Astrocyte (in vitro differentiated cells and primary cell): ENCODE results near the gene FAM8A1. TPM values are rescaled to one million over a fixed set of nuclear protein-coding genes. Genes with fewer than 3 reads are reported as not detected.

Experiments used
- DNase-seq: peaks from one replicate; pipeline ENCODE4 v3.0.0-alpha.2; 2010; ENCODE audit warnings: low read depth
- FAIRE-seq: peaks from 2 replicates; lab custom pipeline; 2011; peaks lifted over from hg19 to GRCh38; lab: Jason Lieb, UNC
- H2AFZ ChIP-seq: 2 replicates; pipeline ENCODE4 v1.6.0; 2012; ENCODE audit warnings: low read depth, low read length, inconsistent platforms
- H3K27ac ChIP-seq: 2 replicates; pipeline ENCODE4 v1.5.1; 2011; ENCODE audit warnings: low read depth, low read length, inconsistent platforms
- H3K27me3 ChIP-seq: 2 replicates; pipeline ENCODE4 v1.6.0; 2011; ENCODE audit warnings: low read length, inconsistent platforms; ENCODE audit not compliant: insufficient read depth
- H3K36me3 ChIP-seq: 2 replicates; pipeline ENCODE4 v1.5.1; 2011; ENCODE audit warnings: low read length, inconsistent platforms; ENCODE audit not compliant: insufficient read depth
- H3K4me1 ChIP-seq: 2 replicates; pipeline ENCODE4 v1.5.1; 2011; ENCODE audit warnings: low read length, inconsistent platforms; ENCODE audit not compliant: insufficient read depth
- H3K4me2 ChIP-seq: 2 replicates; pipeline ENCODE4 v1.6.0; 2012; ENCODE audit warnings: low read length, inconsistent platforms
- H3K4me3 ChIP-seq: 2 replicates; pipeline ENCODE4 v1.5.1; 2011; ENCODE audit warnings: low read depth, mild to moderate bottlenecking, low read length, inconsistent platforms; ENCODE audit not compliant: insufficient read depth
- H3K79me2 ChIP-seq: 2 replicates; pipeline ENCODE4 v1.6.0; 2012; ENCODE audit warnings: mild to moderate bottlenecking, low read length, inconsistent platforms; ENCODE audit not compliant: insufficient read depth
- H3K9ac ChIP-seq: 2 replicates; pipeline ENCODE4 v1.6.0; 2012; ENCODE audit warnings: mild to moderate bottlenecking, low read length, inconsistent platforms
- H3K9me3 ChIP-seq: 2 replicates; pipeline ENCODE4 v1.5.1; 2012; ENCODE audit warnings: low read depth, mild to moderate bottlenecking, low read length, inconsistent platforms; ENCODE audit not compliant: insufficient read depth
- H4K20me1 ChIP-seq: 2 replicates; pipeline ENCODE4 v1.6.0; 2012; ENCODE audit warnings: low read length, inconsistent platforms; ENCODE audit not compliant: insufficient read depth
- H3K27ac Mint-ChIP-seq: one replicate; pipeline ENCODE4 v1.8.0; 2021; ENCODE audit warnings: mild to moderate bottlenecking, mixed read lengths; ENCODE audit not compliant: unreplicated experiment
- H3K27me3 Mint-ChIP-seq: one replicate; pipeline ENCODE4 v1.8.0; 2021; ENCODE audit warnings: low read depth, mixed read lengths; ENCODE audit not compliant: unreplicated experiment
- H3K36me3 Mint-ChIP-seq: one replicate; pipeline ENCODE4 v1.8.0; 2021; ENCODE audit warnings: low read depth, mixed read lengths; ENCODE audit not compliant: unreplicated experiment
- H3K4me1 Mint-ChIP-seq: one replicate; pipeline ENCODE4 v1.8.0; 2021; ENCODE audit warnings: low read depth, mixed read lengths; ENCODE audit not compliant: unreplicated experiment
- H3K4me3 Mint-ChIP-seq: one replicate; pipeline ENCODE4 v1.8.0; 2021; ENCODE audit warnings: mild to moderate bottlenecking, moderate library complexity, mixed read lengths; ENCODE audit not compliant: unreplicated experiment
- H3K9me3 Mint-ChIP-seq: one replicate; pipeline ENCODE4 v1.8.0; 2021; ENCODE audit warnings: mild to moderate bottlenecking, mixed read lengths; ENCODE audit not compliant: unreplicated experiment
- CTCF ChIP-seq: IDR thresholded peaks from 2 replicates; pipeline ENCODE4 v1.5.1; 2011; ENCODE audit warnings: low read depth, mild to moderate bottlenecking, inconsistent platforms, low read length, moderate library complexity; ENCODE audit not compliant: insufficient read depth
- EZH2 ChIP-seq: IDR thresholded peaks from 2 replicates; pipeline ENCODE4 v1.6.1; 2012; ENCODE audit warnings: mild to moderate bottlenecking, low read length, inconsistent platforms; ENCODE audit not compliant: insufficient read depth
- total RNA-seq: library from RNA; stranded (reverse); gene quantifications from 2 replicates; pipeline ENCODE4 v1.2.1, GENCODE V29; 2021

Gene FAM8A1
- total RNA-seq, 1 donor from 2014 or later, result 17.9 TPM

GRCh38 chr6:17656092-17656491 is 56.0 kb downstream of the FAM8A1 start:
- Mint-ChIP-seq H3K36me3 (peaks cover 12% of the 10 kb centered on the region), H3K9me3 (no peaks in the 10 kb centered on the region), H3K27me3 (no peaks in the 10 kb centered on the region), H3K4me1 (peaks cover 2% of the 10 kb centered on the region), H3K27ac (no peak overlapping the region), H3K4me3 (no peak overlapping the region)
- Histone ChIP-seq H4K20me1 (peaks cover 36% of the 10 kb centered on the region), H3K36me3 (peaks cover 18% of the 10 kb centered on the region), H3K9ac (no peak overlapping the region), H3K27ac (no peak overlapping the region), H3K9me3 (no peaks in the 10 kb centered on the region), H3K4me1 (no peaks in the 10 kb centered on the region), H3K79me2 (peaks cover 70% of the 10 kb centered on the region), H3K27me3 (no peaks in the 10 kb centered on the region), H3K4me3 (no peak overlapping the region), H2AFZ (no peak overlapping the region), H3K4me2 (no peak overlapping the region)
- TF ChIP-seq CTCF (no peak), EZH2 (no peak)
- FAIRE-seq, result no peak
- no peak for DNase-seq

- H3K27ac ChIP-seq, result no peak overlapping the region
- peaks cover 24% of the 10 kb centered on the region for H3K36me3 ChIP-seq
- H3K9ac ChIP-seq, result no peak overlapping the region
- TF ChIP-seq EZH2, result no peak
- TF ChIP-seq CTCF, result no peak
- H3K36me3 Mint-ChIP-seq, result peaks cover 15% of the 10 kb centered on the region
- peaks cover 66% of the 10 kb centered on the region for H3K79me2 ChIP-seq
- H3K27ac Mint-ChIP-seq, result no peak overlapping the region
- H3K9me3 ChIP-seq, result no peaks in the 10 kb centered on the region
- no peak overlapping the region for H3K4me2 ChIP-seq
- H3K27me3 Mint-ChIP-seq, result no peaks in the 10 kb centered on the region
- no peak overlapping the region for H3K4me3 ChIP-seq
- H3K27me3 ChIP-seq, result no peaks in the 10 kb centered on the region
- H3K9me3 Mint-ChIP-seq, result no peaks in the 10 kb centered on the region
- H3K4me1 Mint-ChIP-seq, result peaks cover 2% of the 10 kb centered on the region
- no peaks in the 10 kb centered on the region for H3K4me1 ChIP-seq
- no peak overlapping the region for H2AFZ ChIP-seq
- FAIRE-seq (no peak), DNase-seq (peak; percentile 3)
- peaks cover 36% of the 10 kb centered on the region for H4K20me1 ChIP-seq
- H3K4me3 Mint-ChIP-seq, result no peak overlapping the region
These were observed 56.5 kb downstream of the FAM8A1 start for GRCh38 chr6:17656644-17657043.

Other genes starting within 250 kb of the FAM8A1 start
- gene CAP2, start 206.7 kb upstream of the FAM8A1 start, total RNA-seq, result 49.1 and 55.3 TPM in 2 replicates
- 44.8 and 51.6 TPM in 2 replicates for gene NUP153, start 106.6 kb downstream of the FAM8A1 start, total RNA-seq